Measurements from ENCODE around the gene KRT27.

DNA sequence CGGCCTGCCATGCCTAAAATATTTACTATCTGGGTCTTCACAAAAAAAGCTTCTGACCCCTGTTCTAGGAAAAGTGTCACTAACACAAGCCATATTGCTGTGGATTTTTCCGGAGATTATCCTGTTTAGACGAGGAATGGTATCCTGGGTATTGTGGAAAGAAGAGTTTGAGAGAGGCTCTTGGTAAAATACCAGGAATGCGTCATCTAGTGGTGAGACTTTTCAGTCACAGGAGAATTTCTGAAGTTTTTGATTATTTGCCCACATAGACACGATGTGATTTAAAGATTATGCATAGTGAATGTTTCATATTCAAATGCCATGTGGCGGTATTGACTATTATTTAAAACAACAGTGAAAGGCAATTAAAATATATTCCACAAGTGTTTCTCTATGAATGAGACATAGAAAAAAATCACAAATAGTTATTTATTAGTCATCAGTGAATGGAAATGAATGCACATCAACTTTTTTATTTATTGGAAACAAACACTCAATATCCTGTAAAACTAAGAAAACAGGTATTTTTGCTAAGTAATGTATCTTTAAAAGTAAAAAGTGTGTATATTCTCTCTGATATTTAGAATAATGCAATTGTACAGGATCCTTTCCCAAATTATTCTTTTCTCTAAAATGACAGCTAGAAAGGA, 9.6 kb upstream of the KRT27 start:
- TF ChIP-seq CTCF (IDR thresholded peaks at IDR 0.05; ENCODE audit: insufficient read depth, low read depth, low read length) (peak; percentile 75), EZH2 (IDR thresholded peaks at IDR 0.05; ENCODE audit: insufficient read depth, low read length) (no peak)
